GM19438 (cell line): ENCODE results near the gene PRDX5.

ENCODE experiments used
- ATAC-seq: cut with Tn5 transposase; IDR thresholded peaks from one replicate; pipeline ENCODE4 v1.9.1; 2021; ENCODE audit warnings: low read depth; ENCODE audit not compliant: unreplicated experiment

PRDX5 gene

DNA sequence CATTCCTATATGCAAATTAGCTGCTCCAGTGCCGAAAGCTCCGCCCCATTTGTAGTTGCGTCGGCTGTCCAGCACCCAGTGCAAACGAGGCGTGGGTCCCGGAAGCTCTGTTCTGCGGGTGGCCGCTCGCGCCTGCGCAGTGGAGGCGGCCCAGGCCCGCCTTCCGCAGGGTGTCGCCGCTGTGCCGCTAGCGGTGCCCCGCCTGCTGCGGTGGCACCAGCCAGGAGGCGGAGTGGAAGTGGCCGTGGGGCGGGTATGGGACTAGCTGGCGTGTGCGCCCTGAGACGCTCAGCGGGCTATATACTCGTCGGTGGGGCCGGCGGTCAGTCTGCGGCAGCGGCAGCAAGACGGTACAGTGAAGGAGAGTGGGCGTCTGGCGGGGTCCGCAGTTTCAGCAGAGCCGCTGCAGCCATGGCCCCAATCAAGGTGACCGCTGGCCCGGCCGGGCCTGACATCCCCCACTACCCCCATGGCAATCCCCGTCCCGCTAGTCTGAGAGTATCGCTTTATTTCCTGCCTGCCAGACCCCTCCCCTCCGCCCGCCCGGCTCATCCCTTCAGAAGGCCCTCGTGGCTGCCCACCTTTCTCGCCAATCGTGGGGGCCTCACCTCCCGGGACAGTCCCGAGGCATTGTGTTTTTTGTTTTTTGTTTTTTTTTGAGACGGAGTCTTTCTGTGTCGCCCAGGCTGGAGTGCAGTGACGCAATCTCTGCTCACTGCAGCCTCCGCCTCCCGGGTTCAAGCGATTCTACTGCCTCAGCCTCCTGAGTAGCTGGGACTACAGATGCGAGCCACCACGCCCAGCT is at the start of gene PRDX5:
Gene PRDX5 (plus strand): TSS at position 161 of the 805 bp plus-strand sequence. CDS start 95 bp downstream, at position 256.
- ATAC-seq: peak; percentile 61

DNA sequence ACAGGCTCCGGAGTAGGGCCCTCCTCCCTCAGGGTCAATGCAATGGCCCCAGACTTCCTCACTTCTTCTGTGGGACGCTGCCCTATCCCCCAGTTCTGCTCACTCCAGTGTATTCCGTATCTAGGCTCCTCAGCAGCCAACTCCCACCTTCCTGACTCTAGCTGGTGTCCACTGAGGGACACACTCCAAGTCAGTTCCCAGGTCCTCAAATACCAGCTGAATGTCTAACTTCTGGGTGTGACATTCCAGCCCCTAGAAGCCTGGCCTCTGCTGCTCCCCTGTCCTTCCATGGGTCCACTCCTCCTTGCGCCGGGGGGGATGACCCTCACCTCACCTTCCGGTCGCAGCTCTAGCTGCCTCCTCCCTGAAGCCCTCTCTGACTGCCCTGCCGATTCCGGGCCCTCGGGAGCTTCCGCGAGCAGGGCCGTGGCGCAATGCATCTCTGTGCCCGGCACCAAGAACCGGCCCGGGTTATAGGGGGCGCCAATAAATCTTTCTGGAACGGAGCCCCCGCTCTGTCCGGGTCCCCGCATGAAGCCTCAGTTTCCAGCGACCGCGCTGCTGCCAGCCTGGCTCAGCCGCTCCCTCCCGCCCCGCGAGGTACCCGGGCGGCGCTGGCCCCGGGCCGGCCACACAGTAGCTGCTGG is 48.9 kb upstream of the PRDX5 start:
- peak; percentile 7 for ATAC-seq

DNA sequence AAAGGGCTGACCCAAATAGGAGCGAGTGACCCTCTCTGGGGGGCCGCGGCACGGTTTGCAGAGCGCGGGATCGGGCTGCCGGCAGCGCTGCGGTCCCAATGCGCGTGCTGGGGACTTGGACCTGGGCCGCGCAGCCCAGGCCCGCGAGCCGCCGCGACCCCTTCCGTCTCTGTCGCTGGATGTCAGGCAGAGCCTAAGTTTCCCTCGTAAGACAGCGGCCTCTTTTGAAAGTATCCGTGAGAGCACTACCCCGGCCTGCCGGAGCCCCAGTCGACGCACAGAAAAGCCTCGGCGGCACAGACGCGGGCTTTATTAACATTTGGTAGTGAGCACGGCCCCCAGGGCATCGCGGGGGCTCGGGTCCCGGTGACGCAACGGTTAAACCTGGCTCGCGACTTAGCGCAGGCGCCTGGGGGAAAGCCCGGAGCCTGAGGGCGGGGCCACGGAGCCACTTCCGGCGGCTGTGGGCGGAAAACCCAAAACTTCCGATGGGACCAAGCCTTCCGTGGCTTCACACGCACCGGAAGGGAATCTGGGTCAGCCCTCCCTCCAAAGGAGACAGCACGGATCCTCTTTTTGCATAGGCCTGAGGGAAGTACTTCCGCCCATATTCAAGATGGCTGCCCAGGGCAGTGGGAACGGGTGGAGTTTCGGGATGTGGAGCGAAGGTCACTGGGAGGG is 48.2 kb upstream of the PRDX5 start:
- peak; percentile 58 for ATAC-seq

DNA sequence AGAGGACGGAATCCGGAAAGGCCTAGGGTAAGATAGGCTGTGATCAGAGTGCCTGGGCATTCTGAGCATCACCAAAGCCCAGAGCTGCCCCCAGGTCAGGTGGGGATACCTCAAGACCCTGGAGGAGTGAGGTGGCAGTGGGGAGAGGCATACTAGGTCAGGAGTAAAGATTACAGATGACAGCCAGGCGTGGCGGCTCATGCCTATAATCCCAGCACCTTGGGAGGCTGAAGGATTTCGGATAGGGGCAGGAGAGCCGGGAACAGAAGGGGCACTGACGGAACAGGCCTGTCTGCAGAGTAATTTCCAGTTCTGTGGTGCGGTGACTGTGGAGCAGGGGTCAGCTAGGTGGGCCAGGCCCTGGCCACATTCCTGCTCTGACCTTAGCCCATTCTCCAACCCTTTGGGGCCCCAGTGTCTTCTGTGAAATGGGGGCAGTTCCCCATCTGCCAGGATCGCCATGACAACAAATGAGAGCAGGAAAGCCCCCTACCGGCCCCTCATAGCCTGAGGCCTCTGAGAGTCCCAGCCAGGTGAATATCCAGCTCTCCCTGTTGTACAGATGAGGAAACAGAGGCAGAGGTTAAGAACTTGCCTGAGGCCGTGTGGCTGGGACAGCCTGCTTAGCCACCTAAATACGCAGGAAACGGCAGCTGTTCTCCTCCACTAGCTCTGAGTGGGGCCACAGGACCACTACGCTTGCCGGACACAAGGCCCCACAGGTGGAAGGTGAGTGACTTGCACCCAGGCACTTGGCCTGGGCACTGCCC is 42.7 kb upstream of the PRDX5 start:
- no peak for ATAC-seq

DNA sequence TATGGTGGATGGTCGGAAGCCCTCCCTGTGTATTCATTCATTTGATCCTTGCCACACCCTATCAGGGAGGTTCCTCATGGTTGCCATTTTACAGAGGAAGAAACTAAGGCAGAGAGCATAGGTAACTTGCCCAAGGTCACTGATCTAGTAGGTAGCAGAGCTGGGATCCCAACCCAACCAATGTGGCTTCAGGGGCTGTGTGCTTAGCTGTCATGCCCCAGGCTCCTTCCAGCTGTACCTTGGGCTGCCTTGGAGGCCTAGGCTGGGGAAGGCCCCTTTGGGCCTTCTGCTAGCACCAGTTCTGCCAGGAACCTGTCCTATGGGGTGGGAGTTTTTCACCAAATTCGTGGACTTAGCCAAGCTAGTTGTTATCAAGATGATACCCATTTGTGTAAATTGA is 42.1 kb upstream of the PRDX5 start:
- ATAC-seq: no peak

DNA sequence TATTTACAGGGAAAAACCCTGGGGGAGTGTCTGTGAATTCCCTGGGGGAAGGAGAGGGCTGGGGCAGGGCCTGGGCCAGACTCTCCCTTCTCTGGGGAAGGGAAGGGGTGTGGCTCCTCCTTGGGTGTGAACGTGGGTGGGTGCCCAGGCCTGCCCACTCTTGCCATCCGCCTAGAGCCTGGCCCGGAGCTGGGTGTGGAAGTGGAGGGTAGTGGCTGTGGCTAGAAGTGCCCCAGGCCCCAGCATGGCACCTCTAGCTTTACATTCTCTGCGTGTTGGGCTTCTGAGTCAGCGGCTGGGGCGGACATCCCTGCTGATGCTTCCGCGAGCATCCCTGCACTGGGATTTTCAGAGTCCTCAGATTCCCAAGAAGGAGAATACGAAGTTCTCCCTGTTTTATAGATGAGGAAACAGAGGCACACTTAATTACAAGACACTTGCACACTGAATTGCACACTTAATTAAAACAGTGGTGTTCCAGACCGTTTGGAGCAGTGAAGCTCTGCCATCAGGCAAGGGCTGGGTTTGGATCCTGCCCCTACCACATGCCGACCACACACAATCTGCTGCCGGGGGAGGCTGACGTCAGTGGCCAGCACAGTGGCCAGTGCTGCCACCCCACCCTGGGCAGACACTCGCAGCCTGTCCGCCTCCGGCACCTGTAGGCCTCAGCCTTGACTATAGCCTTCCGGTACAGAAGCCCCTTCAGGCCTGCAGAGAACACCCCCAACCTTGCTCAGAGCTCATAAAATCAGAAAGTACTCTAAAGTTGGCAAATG is 41.1 kb upstream of the PRDX5 start:
- no peak for ATAC-seq

DNA sequence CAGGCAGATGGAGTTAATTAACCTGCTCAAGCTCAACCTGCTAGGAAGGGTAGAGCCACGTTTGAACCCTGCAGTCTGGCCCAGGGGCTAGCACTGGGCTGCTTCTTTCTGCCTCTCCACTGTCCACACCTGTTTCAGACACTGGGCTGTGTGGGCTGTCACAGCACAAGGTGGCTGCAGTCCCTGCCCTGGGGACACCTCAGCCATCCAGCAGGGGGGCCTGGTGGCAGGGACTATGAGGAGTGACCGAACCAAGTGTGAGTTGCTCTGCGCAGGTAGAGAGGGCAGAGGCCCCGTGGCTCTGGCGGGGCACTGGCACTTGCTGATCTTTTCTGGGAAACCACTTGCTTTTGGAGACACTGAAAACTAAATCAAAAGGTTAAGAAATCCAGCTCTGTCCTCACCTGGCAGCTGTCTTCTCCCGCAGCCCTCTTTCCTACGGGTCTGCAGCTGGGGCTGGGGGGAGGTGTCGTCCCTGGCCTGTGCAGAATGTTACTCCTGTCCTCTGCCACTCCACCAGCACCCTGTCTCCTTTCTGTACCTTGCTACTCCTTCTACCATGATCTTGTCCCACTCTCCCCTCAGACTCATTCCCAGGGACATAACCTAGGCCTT is 39.2 kb upstream of the PRDX5 start:
- ATAC-seq: no peak

DNA sequence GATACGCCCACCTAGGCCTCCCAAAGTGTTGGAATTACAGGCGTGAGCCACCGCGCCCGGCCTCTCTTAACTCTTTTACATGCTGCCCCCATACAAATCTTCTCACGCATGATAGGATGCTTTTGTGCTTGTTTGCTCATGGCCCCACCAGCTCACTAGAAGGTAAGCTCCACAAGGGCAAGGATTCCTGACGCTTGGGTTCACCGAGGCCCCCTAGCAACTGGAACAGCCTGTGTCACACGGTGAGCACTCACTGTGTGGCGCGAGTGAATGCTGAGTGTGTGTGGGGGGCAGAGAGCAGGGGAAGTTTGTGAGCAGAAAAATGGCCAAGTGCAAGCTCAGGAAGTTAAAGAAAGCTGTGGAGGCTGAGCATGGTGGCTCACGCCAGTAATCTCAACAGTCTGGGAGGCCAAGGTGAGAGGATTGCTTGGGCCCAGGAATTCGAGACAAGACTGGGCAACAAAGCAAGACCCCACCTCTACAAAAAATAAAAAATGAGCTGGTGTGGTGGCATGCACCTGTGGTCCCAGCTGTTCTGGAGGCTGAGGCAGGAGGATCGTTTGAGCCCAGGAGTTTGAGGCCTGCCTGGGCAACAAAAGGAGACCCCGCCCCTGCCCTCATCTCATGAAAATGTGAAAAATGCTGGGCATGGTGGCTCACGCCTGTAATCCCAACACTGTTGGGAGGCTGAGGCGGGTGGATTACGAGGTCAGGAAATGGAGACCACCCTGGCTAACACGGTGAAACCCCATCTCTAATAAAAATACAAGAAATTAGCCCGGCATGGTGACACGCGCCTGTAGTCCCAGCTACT is 35.8 kb upstream of the PRDX5 start:
- no peak for ATAC-seq

DNA sequence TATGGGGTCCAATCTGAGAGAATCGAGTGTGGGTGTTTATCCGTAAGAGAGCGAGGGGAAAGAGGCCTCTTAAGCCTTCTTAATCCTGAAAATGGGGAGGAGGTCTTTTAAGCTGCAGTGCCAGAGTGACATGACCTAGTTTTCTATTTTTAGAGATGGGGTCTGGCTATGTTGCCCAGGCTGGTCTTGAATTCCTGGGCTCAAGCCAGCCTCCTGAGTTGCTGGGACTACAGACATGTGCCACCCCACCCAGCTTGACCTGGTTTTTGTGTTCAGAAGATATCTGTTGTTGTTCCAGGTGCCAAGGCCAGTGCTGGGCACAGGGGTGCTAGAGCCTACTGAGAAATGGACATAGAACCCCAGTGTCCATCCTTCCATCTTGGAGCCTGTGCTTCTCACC is 34.8 kb upstream of the PRDX5 start:
- no peak for ATAC-seq

DNA sequence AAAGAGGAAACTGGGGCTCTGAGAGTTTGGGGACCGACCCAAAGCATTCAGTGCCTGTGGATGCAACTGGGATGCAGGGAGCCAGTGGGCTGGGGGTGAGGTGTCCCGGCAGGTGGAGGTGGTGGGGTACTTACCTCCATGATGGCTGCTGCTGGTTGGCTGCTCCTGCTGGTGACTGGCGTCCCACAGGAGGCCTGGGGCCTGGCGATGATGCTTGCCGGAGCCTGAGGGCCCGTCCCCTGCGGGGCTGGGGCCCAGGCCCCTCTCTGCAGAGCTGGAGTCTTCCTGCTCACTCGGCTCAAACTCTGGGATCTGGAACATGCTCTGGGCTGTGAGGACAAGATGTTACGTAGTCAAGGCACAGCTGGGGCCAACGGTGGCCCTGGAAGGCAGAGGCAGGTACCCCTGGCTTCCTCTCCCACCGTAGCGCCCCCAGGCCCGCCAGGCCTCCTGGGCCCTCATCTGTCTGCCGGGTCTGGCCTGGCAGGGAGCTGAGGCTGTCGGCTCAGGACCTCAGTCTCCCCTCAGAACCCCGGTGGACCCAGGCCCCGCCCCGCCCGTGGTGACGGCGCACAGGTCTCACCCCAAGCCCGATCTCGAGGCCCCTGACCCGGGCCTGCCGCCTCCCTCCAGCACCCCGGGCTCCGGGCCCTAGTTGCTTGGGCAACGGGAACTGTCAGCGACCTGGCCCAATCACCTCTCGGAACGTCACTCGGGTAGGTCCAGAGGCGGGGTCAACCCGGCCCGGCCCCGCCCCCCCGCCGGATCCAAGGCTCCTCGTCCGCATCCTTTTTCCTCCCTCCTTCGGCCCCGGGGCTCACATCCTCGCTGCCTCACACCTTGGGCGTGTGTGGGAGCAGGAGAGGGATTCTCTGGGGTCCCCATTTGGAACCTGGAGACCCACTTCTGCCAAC is 33.6 kb upstream of the PRDX5 start, which contains the start of gene BAD:
Gene BAD (minus strand): TSS at position 618 of the 914 bp plus-strand sequence. CDS start 297 bp downstream, at position 321.
- ATAC-seq: peak; percentile 72

DNA sequence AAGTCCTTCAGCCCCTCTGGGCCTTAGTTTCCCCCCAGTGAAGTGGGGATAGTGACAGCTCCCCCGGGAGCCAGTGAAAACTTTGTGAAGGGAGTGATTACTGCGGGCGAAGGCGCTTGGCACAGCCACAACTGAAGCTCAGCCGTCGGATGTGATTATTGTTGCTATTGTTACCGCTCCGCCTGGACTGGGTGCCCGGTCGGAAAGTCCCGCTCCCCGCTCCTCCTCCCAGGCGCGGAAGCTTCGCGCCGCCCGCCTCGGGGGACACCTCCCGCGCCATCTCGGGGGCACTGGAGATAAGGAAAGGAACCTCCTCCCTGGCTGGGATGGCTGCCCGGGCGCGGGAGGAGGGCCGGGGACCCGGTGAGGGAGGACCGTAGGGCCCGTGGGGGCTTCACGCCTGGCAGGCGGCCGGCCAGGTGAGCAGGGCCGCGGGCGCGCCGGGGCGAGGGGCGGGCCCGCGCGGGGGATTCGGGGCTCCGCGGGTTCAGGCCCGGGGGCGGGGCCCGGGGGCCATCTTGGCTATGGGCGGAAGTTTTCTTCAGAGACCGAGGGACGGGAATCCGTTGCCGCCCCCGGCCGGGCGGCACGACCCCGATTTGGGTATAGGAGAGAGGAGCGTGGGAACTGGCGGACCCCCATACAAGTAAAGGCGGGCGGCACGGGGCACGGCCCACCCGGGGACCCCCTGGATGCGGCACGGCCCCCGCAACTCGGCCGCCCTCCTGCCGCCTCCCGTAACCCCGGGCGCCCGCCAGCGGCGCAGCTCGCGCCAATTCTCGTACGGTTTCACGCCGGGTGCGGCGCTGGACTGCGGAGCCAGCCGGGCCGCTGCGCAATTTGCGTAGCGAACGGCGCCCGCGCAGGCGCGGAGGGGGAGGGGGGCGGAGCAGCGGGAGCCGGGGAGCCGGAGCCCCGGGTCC is 32.7 kb upstream of the PRDX5 start, which contains the start of gene GPR137:
Gene GPR137 (plus strand): TSS at position 887 of the 923 bp plus-strand sequence. CDS start 677 bp downstream, outside the sequence.
- ATAC-seq: peak; percentile 59

DNA sequence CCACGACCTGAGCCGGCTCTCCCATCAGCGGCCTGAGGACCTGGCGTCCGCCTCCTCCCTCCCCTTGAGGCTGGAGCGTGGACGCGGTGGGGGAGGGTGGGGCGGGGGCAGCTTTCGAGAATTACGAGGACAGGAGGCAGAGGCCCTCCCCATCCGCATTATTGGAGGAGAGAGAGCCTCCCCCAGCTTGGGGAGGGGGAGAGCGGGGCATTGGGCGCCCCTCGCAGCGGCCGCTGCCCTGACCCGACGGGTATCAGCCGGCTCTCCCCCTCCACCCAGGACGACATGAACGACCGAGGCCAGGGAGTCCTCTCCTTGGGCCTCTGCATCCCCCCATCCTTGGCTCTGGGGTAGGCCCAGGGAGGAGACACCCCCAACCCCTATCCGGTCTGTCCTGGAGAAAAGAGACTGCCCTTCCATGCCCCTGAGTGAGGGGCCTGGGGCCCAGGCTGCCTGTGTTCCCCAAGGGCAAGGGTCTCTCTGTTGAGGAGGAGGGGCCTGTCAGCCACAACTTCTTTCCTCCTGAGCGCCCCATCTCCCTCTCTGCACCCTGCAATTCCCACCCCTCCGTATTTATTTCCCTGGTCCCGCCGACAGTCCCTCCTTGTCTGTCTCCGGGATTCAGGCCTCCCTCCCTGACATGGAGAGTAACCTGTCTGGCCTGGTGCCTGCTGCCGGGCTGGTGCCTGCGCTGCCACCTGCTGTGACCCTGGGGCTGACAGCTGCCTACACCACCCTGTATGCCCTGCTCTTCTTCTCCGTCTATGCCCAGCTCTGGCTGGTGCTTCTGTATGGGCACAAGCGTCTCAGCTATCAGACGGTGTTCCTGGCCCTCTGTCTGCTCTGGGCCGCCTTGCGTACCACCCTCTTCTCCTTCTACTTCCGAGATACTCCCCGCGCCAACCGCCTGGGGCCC is 31.8 kb upstream of the PRDX5 start:
- ATAC-seq: no peak

DNA sequence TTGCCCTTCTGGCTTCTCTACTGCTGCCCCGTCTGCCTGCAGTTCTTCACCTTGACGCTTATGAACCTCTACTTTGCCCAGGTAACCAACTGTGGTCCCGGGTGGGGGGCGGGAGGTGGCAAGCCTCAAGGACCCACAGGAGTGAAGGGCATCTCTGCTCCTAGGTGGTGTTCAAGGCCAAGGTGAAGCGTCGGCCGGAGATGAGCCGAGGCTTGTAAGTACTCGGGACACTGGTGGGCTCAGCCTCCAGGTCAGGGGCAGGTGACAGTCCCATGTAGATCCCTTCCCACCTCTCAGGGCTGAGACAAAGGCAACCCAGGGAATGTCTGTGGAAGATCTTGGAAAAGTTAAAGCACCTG is 31.1 kb upstream of the PRDX5 start:
- no peak for ATAC-seq

DNA sequence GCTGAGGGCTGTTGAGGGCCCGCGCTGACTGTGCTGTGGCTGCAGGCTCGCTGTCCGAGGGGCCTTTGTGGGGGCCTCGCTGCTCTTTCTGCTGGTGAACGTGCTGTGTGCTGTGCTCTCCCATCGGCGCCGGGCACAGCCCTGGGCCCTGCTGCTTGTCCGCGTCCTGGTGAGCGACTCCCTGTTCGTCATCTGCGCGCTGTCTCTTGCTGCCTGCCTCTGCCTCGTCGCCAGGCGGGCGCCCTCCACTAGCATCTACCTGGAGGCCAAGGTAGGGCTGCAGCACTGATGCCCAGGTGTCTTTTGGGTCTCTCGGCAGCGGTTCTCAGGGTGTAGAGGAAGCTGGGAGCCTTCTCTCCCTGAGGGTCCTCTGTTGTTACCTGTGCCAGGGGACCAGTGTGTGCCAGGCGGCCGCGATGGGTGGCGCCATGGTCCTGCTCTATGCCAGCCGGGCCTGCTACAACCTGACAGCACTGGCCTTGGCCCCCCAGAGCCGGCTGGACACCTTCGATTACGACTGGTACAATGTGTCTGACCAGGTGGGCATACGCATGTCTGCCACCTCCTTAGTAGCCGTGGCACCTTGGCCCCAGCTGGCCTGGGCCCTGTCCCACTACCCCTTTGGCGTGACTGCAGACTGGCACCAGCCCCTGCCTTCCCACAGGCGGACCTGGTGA is 30.1 kb upstream of the PRDX5 start:
- ATAC-seq: no peak

DNA sequence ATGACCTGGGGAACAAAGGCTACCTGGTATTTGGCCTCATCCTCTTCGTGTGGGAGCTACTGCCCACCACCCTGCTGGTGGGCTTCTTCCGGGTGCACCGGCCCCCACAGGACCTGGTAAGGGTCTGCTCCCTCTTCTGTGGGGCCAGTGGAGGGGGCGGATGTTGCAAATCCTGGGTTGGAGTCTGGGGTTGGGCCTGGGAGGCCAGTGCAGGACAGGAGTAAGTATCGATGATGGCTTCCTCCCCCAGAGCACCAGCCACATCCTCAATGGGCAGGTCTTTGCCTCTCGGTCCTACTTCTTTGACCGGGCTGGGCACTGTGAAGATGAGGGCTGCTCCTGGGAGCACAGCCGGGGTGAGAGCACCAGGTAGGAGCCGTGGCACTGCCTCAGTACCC is 29.6 kb upstream of the PRDX5 start:
- ATAC-seq: no peak
